Left colon (tissue), 2 donors: ENCODE results near the gene SPNS3. TPM values are rescaled to one million over a fixed set of nuclear protein-coding genes. Genes with fewer than 3 reads are reported as not detected.

Experiments used
- ATAC-seq: fragments of 200-7000 bp; cut with Tn5 transposase; one replicate; pipeline ENCODE4 v1.9.1; 2020; ENCODE audit warnings: mild to moderate bottlenecking, moderate library complexity
- DNase-seq, 2 donors: peaks; one replicate each; pipeline ENCODE4 v3.0.0-alpha.2; 2020
- intact Hi-C, 2 donors: fragments of 100-400 bp; cut with DNase I in 1 of 2; cut with micrococcal nuclease in 1 of 2; formaldehyde crosslinking; loops; one replicate each; pipeline versions ENCODE4 v1.11.2 to v1.14.0; 2022; cut with DNase I, micrococcal nuclease
- total RNA-seq, 2 donors: library from RNA; stranded (reverse); fragmentation: NEBNext Ultra II Directional; extraction: Animal tissue kit (Norgen Biotek cat#: 25700); gene quantifications; one replicate each; pipeline ENCODE4 v1.2.1, GENCODE V29; 2021
- donor health status: DM: no; HTN: no; CAD: no.
- donor health status: DM: yes; HTN: yes; CAD: no.

Gene SPNS3
- total RNA-seq, 2 donors from 2014 or later, result 0.50 to 0.89 TPM

GRCh38 chr17:4514206-4514605, 80.5 kb downstream of the SPNS3 start:
- ATAC-seq, result peak; percentile 26
- DNase-seq, result no peak
- intact Hi-C loops, result no loop called here

GRCh38 chr17:4514779-4515178, 81.0 kb downstream of the SPNS3 start:
- no peak for DNase-seq
- no peak for ATAC-seq
- intact Hi-C loops, result no loop called here

GRCh38 chr17:4515501-4515900, 81.8 kb downstream of the SPNS3 start:
- ATAC-seq (peak; percentile 41), DNase-seq (no peak)
- intact Hi-C loops, result no loop called here

DNA sequence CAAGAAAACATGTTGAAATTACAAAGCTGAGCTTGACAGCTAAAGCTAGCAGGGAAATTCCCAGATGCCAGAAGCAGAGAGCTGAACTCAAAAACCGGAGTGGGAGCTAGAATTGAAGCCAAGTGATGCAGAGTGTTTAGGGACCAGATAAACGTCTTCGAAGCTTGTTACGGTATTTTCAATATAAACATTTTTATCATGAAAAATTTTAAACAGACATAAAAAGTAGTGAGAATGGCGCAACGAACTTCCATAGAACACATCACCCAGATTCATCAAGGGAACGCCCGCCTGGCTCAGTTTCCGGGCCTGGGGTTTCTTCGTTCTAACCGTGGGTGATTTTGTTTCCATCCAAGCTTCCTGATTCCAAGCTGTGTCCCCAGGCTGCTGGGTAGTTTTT, 83.0 kb downstream of the SPNS3 start:
- ATAC-seq (no peak), DNase-seq (no peak)
- intact Hi-C loops, result no loop called here

DNA sequence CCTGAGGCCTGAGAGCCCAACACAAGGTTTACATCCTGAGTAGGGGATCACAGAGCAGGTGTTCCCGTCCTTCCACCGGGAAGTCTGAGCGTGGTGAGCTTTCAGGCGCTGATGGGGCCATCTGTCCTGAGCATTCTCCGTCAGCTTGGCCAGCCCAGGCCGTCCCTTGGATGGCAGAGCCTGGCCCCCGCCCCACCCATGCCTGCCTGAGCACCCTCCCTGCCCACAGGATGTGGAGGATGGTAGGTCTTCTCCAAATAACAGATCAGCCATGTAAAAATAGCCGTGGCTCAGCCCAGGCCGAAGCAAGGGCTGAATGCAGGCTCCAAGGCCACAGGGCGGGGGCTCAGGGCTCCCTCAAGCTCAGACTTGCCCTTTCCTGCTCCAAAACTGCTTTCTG, 85.2 kb downstream of the SPNS3 start:
- DNase-seq, result no peak
- intact Hi-C loops, result no loop called here
- ATAC-seq, result no peak

GRCh38 chr17:4519361-4519788, 85.6 kb downstream of the SPNS3 start:
- intact Hi-C loops, result no loop called here
- peak; percentile 19 for ATAC-seq
- no peak for DNase-seq

GRCh38 chr17:4520060-4520893, 86.5 kb downstream of the SPNS3 start:
- intact Hi-C loops, result no loop called here
- DNase-seq, result no peak
- no peak for ATAC-seq

GRCh38 chr17:4520894-4521600, 87.3 kb downstream of the SPNS3 start:
- DNase-seq (no peak), ATAC-seq (peak; percentile 86)
- intact Hi-C loops, result no loop called here

DNA sequence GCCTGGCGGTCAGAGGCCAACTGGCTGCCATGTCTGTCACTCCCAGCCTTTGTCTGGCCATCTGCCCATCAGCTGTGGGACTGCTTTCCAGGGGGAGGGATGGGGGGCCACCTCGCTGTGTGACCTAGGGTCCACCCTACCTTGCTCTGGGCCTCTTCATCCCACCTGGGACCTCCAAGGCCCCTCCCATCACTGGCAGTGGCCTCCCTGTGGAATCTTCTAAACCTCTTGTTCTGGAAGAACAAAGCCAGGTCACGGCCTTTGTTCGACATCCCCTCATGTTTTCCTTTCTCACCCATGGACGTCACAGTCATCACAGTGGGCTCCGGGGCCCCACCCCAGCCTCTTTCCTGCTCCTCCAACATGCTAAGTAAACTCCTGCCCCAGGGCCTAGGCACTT, 88.9 kb downstream of the SPNS3 start:
- no peak for DNase-seq
- intact Hi-C loops, result no loop called here
- no peak for ATAC-seq

DNA sequence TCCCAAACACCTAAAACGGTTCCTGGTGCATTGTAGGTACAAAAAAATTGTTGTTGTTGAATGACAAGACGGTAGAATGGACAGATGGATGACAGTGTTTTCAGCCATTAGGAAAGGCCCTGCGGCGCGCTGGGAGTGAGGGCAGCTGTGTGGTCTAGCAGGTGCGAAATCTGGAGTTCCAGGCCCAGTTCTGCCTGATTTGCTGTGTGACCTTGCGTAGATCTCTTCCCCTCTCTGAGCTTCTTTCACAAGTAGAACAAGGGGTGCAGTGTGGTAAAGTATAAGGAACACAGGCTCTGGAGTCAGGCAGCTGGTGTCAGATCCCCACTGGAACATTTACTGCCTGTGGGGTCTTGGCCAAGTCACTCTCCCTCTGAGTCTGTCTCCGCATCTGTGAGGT, 90.2 kb downstream of the SPNS3 start:
- intact Hi-C loops, result no loop called here
- ATAC-seq (no peak), DNase-seq (no peak)

- no peak for ATAC-seq
- intact Hi-C loops, result no loop called here
Observed at GRCh38 chr17:4525691-4526397, 92.1 kb downstream of the SPNS3 start.

DNA sequence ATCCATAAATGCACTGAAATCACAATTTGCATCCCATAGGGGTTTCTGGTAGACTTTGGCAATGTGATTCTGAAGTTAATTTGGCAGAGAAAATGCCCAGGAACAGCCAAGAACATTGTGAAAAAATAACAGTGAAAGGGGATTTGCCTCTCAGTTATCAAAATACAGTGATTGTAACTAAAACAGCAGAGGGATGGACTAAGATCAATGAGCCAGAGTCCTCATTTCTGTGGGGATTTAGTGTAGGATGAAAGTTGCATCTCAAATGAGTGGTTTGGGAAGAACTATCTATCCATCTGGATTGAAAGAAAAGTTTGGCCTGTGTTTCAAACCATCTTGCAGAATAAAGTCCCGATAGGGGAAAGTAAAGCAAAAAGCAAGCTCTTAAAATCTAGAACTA, 93.4 kb downstream of the SPNS3 start:
- DNase-seq, result no peak
- intact Hi-C loops, result no loop called here
- no peak for ATAC-seq

More at GRCh38 chr17:4525691-4526397, 92.1 kb downstream of the SPNS3 start:
- no peak for DNase-seq

- no peak for DNase-seq
- intact Hi-C loops, result no loop called here
- ATAC-seq, result no peak
Observed at GRCh38 chr17:4527566-4528125, 93.9 kb downstream of the SPNS3 start.

DNA sequence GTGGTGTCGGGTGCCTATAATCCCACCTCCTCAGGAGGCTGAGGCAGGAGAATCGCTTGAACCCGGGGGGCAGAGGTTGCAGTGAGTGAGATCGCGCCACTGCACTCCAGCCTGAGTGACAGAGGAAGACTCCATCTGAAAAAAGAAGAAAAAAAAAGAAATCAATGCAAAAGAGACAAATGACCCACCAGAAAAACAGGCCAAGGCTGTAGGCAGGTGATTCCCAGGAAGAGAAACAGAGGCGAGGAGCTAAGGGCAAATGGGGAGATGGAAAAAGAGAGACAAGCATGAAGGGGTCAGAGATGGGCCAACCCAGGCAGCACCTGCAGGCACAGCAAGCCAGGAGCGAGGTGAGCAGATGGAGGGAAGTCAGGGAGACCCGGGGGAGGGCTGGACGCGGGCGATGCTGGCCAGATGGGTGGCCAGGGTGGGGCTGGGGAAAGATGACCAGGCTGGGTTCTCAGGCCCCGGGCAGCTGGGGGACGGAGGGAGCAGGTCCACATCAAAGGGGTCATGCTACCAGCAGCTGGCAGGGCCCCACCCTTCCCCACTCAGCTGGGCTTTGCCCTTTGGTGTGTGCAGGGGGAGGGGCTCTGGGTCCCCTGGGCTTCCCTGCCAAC, 95.9 kb downstream of the SPNS3 start:
- intact Hi-C loops, result no loop called here
- DNase-seq (no peak), ATAC-seq (no peak)

- intact Hi-C loops, result no loop called here
- no peak for ATAC-seq
- no peak for DNase-seq
Observed at GRCh38 chr17:4530799-4531730, 97.3 kb downstream of the SPNS3 start.

DNA sequence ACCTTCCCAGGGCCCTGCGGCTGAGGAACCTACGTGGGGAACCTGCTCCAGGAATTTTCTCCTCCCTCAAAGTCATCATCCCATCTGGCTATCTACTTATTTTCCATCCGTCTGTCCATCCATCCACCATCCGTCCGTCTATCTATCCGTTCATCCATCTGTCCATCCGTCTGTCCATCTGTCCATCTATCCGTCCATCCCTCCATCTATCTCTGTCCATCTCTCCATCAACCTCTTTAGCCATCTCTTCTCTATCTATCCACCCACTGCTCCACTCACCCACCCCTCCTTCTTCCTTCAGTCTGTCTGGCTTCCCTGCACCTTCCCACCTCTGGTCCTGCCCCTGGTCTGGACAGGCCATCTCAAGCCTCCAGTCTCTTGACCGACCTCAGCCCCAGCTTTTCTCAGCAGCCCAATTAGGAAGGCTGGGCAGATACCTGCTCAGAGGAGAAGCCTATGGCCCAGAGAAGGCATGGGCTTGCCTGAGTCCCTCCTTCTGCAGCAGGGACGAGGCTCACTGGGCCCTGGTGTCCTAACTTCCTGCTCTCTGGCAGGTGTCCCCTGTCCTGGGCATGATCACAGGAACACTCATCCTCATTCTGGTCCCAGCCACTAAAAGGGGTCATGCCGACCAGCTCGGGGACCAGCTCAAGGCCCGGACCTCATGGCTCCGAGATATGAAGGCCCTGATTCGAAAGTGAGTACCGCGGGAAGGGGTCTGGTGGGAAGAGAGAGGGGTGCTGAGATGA, 98.4 kb downstream of the SPNS3 start:
- ATAC-seq (no peak), DNase-seq (no peak)
- intact Hi-C loops, result no loop called here

DNA sequence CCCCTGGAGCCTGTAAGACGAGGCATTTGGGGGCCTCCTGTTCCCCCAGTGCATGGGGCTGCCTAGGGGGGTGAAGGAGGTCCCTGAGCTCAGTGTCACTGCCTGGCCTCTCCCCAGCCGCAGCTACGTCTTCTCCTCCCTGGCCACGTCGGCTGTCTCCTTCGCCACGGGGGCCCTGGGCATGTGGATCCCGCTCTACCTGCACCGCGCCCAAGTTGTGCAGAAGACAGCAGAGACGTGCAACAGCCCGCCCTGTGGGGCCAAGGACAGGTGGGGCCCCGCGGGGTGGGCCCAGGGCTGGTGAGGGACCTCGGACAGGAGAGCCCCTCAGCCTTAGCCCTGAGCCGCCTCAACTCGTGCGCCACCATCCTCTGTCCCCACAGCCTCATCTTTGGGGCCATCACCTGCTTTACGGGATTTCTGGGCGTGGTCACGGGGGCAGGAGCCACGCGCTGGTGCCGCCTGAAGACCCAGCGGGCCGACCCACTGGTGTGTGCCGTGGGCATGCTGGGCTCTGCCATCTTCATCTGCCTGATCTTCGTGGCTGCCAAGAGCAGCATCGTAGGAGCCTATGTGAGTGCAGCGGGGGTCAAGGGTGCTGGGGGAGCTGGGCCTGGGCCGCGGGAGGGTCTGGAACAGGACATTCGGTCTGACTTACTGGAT, 99.3 kb downstream of the SPNS3 start:
- intact Hi-C loops, result no loop called here

More for the DNA sequence above, 99.3 kb downstream of the SPNS3 start:
- no peak for ATAC-seq
- no peak for DNase-seq
